GM19455 (cell line): ENCODE data around the gene DAB2.
A peak's percentile ranks its signal among the peaks of the same experiment; 100 is the strongest.

Experiments
- ATAC-seq: cut with Tn5 transposase; IDR thresholded peaks from one replicate; pipeline ENCODE4 v1.9.1; 2021; ENCODE audit not compliant: unreplicated experiment

The DAB2 gene

DNA sequence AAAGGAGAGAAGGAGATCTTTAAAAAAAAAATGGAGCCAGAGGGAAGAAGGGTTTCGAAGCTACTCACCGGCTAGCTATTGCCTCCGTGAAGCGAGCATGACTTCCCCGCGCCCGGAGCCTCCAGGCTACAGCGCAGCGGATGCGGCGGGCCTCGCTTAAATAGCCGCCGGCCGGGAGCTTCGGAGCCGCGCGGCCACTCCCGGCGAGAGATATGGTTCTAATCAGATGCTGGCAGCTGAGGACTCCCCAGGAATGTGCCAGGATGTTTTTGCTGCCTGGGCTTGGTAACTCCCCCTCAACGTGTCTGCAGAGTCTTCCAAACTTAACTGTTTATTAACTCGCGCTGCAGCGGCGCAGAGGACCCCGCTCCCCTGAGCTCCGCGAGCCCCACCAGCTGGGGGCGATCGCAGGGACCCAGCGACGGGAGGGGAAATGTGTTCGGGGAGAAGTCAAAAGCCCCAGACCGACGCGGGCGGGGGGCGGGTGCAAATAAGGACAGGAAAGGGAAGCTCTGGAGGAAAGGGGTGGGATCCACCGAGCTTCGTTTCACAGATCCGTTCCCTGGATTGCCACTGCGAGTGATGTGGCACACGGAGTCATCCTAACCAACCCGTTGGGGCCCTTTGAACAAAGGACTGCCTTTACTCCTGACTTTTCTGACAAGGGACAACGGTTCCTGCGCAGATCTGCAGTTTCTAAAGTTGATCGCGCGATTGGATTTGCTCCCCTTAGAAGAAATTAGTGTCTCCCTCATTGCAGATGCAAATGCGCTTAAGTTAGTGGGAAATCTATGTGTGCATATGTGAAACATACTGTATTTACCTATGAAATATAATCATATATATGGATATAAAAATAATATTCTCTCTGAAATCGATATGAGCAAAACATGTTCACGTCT lies at the start of gene DAB2:
DAB2 (minus strand) TSS at position 245 of the 902 bp plus-strand sequence. CDS start 30,660 bp downstream, outside the sequence.
- no peak for ATAC-seq

DNA sequence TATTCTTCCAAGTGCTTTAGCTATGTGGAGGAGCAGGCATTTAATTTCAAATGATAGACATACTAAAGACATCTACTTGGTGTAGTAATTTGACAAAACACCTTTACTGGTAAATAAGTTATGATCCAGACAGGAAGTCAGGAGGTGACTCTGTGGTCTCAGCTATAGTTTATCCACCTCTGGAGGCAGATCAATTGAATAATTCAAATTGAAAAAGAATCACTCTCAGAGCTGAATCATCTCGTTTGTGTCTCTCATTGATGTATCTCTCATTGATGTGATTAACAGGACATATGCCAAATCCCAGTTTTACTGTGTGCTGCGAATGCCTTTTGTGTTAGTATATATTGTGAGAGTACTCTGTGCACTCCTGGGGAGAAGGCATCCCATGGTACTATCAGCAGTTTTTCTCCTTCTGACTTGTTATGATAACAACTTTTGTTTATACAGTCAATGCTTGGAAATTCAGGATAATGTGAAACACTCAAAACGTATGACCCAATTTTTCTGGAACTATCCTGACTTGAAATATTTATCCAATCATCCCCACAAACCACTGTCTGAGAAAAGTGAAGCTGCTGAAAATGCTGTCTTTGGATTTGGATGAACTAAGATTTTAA lies 48.5 kb upstream of the DAB2 start:
- ATAC-seq, result no peak

- ATAC-seq, result no peak
These were observed 47.2 kb upstream of the DAB2 start for GRCh38 chr5:39471836-39472508.

- no peak for ATAC-seq
These were observed 46.0 kb upstream of the DAB2 start for GRCh38 chr5:39470811-39471210.

GRCh38 chr5:39469777-39470415 lies 45.1 kb upstream of the DAB2 start:
- ATAC-seq, result no peak

DNA sequence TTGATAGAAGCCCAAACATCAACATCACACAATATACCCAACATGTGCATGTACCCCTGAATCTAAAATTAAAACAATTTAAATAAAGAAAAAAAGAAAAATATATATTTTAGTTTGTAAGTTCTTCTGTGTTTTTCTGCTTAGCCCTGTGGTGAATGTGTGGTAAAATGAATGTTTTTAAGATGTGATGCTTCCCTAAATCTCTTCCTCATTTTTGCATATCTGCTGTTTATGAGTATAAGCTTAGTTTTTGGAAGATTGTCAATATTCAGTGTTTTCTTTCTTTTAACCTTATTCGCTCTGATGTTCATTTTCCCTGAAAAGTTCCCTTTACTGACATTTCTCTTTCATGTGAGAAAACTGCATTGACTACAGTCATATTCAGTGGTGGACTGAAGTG lies 44.4 kb upstream of the DAB2 start:
- ATAC-seq, result no peak

- ATAC-seq, result no peak
These were observed 42.1 kb upstream of the DAB2 start for GRCh38 chr5:39466846-39467245.

- no peak for ATAC-seq
These were observed 41.1 kb upstream of the DAB2 start for GRCh38 chr5:39465843-39466242.

DNA sequence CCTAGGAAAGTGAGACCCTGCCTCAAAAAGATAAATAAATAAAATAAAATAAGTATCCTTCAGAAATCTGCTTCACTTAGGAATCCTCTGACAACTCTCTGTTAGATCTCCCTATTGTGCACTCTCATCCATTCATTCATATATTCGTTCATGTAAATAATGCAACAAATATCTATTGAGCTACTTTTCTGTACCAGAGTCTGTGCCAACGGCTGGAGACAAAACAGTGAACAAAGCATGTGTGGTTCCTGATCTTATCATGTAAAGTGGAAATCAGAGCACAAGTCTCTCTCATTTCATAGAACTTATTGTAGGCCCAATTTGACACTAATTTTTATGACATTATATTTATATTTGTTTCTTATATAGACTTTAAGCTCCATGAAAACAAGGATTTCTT lies 40.3 kb upstream of the DAB2 start:
- ATAC-seq, result no peak

DNA sequence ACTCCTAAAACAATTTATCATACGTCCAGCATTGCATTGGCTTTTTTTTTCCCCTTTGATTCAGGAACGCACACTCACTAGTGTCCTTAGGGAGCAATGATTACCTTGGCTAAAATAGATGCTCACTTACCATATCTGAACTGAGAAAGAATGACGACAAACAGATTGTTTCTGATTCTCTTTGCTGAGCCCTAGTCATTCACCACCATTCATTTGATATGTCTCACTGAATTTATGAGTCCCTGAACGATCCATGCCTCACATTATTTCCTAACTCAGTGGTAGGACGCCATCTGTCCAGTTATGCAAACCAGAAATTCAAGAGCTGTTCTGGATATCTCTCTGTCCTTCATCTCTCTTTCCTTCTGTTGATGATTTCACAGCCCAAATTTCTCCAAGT lies 39.3 kb upstream of the DAB2 start:
- no peak for ATAC-seq

- ATAC-seq, result no peak
These were observed 37.4 kb upstream of the DAB2 start for GRCh38 chr5:39462211-39462610.

DNA sequence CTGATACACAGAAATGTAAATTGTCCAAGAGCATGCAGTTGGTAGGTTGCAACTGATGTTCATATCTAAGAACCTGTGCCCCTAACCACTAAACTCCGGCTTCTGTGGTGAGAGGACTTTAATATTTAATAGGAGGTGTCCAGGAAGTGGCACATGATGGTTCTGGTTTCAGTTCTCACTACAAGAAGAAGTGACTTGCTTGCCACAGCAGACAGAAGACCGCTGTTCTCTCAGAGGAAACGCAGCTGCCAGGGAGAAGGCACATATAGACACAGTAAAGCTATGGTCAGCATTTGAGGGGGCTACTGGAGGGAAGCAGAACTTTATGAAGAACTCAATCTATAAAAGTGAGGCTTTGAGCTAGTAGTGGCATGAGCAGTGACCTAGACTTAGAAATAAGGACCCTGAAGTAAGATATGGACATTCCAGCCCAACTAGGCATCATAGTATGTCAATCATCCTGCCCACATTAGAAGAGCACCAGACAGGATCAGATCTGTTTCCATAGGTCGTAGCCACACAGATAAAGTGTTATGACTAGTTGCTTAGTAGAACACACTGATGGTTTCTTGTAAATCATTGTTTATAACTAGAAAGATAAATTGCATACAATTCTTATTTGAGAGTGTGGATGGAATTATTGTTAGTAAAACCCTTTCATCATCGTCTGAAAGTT lies 36.4 kb upstream of the DAB2 start:
- peak; percentile 62 for ATAC-seq

DNA sequence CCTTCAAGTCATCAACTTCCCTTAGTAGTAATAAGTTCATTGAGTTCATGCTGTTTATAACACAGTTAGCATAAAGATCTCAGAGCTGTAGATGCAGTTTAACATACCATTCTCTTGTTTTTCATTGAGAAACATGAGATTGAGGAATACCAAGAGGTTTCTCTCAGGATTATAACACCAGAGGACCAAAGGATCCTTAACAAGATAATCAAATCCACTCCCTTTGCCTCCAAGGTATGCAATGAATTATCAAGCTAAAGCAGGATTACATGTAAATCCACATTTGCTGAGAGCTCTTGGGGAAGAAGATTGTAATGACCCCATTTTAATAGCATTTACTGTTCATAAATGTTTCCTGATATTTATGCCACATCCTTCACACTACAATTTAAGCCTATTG lies 35.1 kb upstream of the DAB2 start:
- ATAC-seq, result no peak

GRCh38 chr5:39459071-39459470 lies 34.3 kb upstream of the DAB2 start:
- ATAC-seq, result no peak

GRCh38 chr5:39455645-39456044 lies 30.9 kb upstream of the DAB2 start:
- no peak for ATAC-seq

GRCh38 chr5:39453606-39454005 lies 28.8 kb upstream of the DAB2 start:
- ATAC-seq, result no peak

DNA sequence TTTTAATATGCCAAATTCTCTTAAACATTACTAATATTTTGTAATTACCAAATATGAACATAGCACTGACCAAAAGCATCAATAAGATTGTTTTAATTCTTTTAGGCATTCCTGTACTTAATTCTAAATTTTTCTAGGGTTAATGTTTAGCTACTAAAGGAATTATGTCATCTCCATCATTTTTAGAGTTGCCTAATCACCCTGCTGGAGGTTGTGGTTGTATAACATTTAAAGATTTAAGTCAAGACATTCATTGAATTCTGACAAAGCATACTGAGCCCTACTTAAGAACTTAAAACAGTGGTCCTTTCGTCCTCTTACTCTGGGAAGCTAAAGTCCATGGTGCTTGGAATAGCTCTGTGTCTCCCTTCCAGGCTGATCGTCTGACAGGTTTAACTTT lies 28.1 kb upstream of the DAB2 start:
- no peak for ATAC-seq

DNA sequence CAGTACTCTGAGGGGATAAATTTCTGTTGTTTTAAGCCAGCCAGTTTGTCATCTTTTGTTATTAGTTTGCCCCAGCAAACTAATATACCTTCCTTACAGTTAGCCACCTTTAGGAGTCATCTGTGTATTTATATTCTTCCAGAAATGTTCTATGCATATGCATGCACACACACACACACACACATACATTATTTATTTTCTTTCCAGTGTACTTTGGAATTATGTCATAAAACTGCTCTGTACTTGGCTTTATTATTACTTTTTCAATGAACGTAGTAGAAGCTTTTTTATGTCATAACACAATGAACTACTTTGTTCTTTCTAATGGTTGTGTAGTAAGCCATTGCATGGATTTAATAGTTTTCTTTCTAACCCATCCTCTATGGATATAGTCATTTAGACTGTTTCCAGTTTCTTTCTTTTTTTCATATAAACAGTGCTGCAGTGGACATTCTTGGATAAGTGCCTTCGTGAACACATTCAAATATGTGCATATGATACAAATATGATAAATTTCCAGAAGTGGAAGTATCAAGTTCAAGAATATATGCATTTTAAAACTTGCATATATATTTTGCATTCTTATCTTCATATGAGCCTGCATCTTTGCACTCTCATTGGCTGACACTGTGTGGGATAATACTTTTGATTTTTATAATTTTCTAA lies 26.6 kb upstream of the DAB2 start:
- ATAC-seq, result no peak

DNA sequence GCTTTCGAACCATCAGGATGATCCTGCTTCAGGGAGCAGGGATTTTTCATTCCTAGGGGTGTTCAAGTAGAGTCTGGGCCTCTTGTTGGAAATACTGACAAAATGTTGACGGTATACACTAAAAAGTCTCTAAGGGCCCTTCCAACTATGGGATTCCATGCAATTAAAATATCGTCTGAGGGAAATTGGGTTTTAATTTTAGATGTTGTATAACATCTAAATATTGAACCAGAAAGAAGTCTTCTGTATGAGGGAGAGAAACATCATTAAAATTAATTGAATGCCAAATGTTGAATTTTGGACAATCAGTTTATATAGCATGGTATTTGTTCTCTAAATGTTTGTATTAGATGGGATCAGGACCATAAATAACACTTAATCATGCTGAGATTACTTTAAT lies 25.7 kb upstream of the DAB2 start:
- ATAC-seq, result no peak

DNA sequence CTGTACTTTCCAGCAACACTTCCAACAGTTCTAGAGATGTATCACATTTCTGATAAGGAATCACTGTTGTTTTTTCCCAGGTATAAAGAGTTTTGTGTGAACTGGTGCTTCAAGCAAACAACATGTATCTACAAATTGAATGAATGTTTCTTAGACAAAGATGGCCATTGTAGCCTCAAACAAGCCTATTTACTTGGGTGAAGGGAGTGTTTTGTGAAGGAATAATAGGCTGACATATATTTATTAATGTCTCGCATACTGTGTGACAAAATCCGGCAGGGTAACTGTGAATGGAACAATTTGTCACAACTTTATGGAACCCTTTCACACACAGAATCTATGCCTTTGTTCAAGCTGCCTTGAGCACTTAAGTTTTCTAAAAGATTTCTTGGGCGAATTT lies 24.8 kb upstream of the DAB2 start:
- no peak for ATAC-seq
